HG03575 (cell line): ENCODE data around the gene MAP2K4.
A peak's percentile ranks its signal among the peaks of the same experiment; 100 is the strongest.

Source experiments
- ATAC-seq: cut with Tn5 transposase; IDR thresholded peaks from one replicate; pipeline ENCODE4 v1.9.1; 2021; ENCODE audit not compliant: unreplicated experiment, insufficient number of reproducible peaks, low FRiP score; ENCODE audit errors: extremely low read depth

MAP2K4 gene

GRCh38 chr17:12078791-12079190 is 58.1 kb downstream of the MAP2K4 start:
- no peak for ATAC-seq

DNA sequence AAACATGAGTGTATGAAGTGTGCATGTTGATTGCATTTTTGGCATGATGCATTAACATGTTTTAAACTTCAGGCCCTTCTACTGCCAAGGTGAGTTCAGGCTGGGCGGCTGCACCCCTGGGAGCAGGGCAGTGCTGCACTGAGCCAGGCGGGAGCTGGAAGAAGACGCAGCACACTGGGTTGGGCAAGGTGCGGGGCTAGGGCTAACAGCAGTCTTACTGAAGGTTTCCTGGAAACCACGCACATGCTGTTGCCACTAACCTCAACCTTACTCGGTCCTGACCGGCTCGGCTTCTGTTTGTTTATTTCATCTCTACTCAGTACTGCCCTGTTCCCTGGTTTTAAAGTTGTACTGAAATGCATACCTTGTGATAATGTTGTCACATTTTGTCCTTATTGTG is 61.0 kb downstream of the MAP2K4 start:
- ATAC-seq, result no peak

DNA sequence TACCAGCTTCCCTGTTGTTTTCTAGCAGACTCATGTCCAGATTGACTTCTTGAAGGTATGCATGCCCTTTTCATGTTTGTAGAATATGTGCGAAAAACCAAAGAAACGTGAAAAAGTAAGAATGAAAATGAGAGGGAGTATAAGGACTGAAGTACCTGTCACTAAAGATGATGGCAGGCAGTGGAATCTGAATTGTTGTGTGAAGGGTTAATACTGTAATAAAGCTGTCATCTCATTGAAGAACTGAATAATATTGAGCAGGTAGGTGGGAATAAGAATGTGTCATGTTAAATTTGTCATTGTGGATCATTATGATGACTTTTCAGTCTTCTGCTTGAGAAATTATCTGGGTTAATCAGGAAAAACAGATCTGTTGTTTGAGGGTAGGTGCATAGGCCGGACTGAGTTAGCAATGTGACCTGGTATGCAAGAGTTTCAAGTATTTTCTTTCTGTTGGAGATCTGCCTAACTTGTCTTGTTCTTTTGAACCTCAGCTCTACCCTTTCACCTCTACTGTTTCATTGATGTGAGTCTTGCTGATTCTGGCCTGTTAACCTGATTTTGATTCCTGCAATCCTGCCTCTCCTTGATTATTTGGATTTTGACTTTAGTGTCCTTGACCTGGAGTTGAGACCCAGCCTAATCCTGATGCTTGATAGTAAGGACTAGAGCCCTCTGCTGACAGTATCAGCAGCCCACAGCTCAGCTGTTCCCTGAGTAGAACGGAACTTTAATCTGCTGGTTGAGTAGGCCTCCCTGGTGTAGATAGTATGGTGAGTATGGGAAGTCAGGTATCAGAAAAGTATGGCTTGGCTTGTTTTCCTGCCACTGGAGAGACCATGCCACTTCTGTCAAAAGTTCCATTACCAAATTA is 64.6 kb downstream of the MAP2K4 start:
- ATAC-seq, result no peak

GRCh38 chr17:12088035-12088434 is 67.4 kb downstream of the MAP2K4 start:
- ATAC-seq, result no peak

- no peak for ATAC-seq
Observed at GRCh38 chr17:12089809-12090384, 69.2 kb downstream of the MAP2K4 start.

- no peak for ATAC-seq
Observed at GRCh38 chr17:12094336-12094735, 73.7 kb downstream of the MAP2K4 start.

- no peak for ATAC-seq
Observed at GRCh38 chr17:12095522-12095921, 74.8 kb downstream of the MAP2K4 start.

DNA sequence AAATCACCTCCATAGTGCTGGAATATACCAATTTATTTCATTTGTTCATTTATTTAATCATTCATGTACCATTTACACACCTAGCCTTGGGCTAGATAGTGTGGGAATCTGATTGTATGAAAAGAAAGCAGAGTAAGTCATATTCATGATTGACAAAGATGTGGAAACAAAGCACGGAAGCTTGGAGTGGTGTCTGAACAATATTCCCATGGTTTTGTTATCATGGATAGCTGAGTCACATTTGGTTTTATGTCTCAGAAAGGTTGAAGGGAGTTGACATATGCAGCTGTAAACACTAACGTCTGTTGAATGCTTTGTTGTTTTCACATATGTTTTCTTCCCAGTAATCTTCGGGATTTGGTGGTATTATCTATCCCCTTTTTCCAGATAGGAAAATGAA is 76.6 kb downstream of the MAP2K4 start:
- ATAC-seq, result no peak

DNA sequence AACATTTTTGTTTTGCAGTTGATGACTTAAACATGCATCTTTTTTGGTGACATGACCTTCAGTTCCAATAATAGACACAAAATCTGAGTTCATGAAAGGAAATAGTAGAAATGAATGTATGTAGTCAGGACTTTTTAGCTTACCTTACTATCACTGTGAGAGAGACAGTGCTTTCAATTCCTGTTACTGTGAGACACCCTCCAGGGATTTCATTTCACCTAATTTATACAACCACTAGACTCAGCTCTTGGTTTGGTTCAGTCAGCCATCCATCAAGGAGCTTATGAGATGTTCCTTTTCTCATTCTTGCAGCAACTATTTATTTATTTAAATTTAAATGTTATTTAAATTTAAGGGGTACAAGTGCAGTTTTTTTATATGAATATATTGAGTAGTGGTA is 77.9 kb downstream of the MAP2K4 start:
- peak; percentile 58 for ATAC-seq

DNA sequence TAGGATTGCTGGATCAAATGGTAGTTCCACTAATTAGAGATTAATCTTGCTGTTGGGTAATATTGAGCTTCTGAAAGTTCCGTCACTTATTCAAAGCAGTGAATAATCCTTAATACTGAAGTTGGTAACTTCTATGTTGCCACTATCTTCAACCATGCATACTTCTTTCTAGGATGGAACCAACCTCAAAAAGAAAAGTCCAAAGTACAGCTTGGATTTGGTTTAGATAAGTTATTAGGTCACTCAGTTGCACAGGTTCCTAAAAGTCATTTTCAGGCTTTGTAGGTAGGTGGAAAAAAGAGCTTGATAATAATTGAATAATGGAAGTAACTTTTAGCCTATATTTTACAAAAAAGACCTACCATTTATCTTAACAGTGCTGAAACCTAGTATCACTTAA is 78.7 kb downstream of the MAP2K4 start:
- ATAC-seq, result no peak

GRCh38 chr17:12104831-12105230 is 84.2 kb downstream of the MAP2K4 start:
- no peak for ATAC-seq

DNA sequence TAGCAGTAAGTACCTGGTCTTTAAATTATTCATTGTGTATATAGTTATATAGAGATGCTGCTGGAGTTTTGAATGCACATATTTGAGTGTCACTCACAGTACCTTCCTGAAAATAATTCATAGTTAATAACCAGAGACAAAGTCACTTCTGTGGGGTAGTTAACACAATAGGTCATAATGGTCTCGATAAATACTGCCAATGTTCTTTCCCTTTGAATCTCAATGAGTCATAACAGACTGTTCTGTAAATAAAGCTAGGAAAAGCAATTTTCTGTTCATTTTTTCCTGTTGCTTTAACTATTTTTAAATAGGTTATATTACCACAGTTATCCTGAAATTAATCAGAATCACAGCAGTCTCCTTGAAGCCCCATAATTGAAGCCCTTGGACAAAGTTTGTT is 87.2 kb downstream of the MAP2K4 start:
- ATAC-seq, result no peak

DNA sequence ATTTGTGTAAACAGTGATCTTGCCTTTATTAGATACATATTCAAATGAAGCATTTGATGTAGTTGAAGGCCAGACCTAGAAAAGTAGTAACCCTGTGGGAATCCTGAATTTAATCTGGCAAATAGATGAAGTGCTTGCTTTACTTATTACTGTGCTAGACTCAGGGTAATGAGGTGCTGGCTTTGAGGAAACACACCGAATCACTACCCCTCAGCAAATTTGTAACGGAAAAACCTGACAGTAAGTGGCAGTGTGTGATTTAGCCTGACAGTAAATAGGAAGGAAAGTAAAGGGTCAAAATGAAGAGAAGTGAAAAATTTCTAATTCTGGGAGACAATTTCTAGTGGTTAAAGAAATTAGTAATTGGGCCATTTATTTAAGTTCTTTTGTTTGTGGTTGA is 90.2 kb downstream of the MAP2K4 start:
- ATAC-seq, result no peak

DNA sequence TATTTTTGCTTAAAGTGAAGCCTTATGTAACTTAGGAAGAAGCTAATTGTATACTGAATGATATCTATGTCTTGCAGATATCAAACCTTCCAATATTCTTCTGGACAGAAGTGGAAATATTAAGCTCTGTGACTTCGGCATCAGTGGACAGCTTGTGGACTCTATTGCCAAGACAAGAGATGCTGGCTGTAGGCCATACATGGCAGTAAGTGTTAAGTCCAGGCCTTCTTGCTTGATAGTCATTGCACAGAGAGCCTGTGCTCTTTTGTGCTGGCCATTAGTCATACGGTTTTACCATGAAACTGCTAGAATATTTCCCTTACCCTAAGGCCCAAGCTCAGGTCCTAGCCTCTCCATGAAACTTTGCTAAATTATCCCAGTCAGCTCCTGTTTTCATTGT is 92.5 kb downstream of the MAP2K4 start:
- ATAC-seq, result no peak

- no peak for ATAC-seq
Observed at GRCh38 chr17:12114686-12115418, 94.2 kb downstream of the MAP2K4 start.

GRCh38 chr17:12116143-12116542 is 95.5 kb downstream of the MAP2K4 start:
- no peak for ATAC-seq

- no peak for ATAC-seq
Observed at GRCh38 chr17:12118617-12119016, 97.9 kb downstream of the MAP2K4 start.

DNA sequence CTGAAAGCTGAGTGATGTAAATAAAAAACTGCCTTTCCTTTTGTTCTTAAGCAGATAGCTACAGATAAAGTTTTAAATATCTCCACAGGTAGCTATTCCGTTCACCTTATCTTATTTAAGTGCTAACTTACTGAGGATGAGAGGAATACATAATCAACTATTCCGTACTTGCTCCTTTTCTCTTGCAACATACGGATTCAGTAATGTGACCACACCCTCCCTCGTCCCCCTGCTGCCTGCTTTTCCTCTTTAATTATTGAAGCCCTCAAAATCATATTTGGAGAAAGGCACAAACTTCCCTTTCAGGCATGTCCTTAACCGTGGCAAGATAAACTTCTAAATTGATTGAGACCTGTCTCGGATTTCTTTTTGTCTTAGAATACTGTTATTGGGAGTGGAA is 101.4 kb downstream of the MAP2K4 start:
- no peak for ATAC-seq

- no peak for ATAC-seq
Observed at GRCh38 chr17:12127177-12127576, 106.5 kb downstream of the MAP2K4 start.

GRCh38 chr17:12127667-12128066 is 107.0 kb downstream of the MAP2K4 start:
- no peak for ATAC-seq
